ENCODE measurements around the gene PAMR1. TPM values are rescaled to one million over a fixed set of nuclear protein-coding genes. Genes with fewer than 3 reads are reported as not detected.
A peak's percentile ranks its signal among the peaks of the same experiment; 100 is the strongest.
"Not testable (repeated sequence)": the region's sequence is repeated elsewhere in the genome, so short reads cannot be mapped to it uniquely, and the experiment has no call there.

PAMR1 gene
- total RNA-seq, 1 donor = 416 TPM

DNA sequence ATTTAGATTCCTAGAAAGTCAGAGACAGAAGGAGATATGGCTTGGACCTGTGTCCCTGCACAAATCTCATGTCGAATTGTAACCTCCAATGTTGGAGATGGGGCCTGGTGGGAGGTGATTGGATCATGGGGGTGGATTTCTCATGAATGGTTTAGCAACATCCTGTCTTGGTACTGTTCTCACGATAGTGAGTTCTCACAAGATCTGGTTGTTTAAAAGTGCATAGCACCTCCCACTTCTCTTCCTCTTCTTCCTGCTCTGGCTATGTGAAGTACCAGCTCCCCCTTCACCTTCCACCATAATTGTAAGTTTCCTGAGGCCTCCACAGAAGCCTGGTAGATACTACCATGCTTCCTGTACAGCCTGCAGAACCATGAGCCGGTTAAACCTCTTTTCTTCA lies 27.6 kb upstream of the PAMR1 start:
- no peak overlapping the region for H3K4me3 ChIP-seq (ENCODE audit: low read depth, low read length)
- DNase-seq (ENCODE audit: low read depth) = no peak
- TF ChIP-seq, protein P1, sequence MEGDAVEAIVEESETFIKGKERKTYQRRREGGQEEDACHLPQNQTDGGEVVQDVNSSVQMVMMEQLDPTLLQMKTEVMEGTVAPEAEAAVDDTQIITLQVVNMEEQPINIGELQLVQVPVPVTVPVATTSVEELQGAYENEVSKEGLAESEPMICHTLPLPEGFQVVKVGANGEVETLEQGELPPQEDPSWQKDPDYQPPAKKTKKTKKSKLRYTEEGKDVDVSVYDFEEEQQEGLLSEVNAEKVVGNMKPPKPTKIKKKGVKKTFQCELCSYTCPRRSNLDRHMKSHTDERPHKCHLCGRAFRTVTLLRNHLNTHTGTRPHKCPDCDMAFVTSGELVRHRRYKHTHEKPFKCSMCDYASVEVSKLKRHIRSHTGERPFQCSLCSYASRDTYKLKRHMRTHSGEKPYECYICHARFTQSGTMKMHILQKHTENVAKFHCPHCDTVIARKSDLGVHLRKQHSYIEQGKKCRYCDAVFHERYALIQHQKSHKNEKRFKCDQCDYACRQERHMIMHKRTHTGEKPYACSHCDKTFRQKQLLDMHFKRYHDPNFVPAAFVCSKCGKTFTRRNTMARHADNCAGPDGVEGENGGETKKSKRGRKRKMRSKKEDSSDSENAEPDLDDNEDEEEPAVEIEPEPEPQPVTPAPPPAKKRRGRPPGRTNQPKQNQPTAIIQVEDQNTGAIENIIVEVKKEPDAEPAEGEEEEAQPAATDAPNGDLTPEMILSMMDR (IDR thresholded peaks at IDR 0.05; ENCODE audit: insufficient read depth, low read depth, low read length) = no peak

DNA sequence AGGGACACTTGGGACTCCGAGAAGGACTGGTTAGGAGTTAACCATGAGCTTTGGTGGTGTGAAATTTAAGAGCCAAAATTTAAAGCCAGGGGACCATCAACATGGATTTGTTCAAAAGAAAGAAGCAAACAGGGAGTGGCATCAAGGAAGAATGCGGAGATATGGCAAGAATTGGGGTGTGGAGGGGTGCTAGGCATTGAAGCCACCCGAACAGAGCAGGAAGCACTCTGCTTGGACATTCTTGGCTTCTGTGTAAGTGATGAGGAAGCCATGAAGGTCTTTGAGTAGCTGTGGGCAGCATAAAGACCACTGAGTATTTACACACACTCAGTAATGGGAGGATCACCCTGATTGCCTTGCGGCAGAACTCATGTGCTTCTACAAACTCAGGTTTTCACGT lies 27.2 kb upstream of the PAMR1 start:
- DNase-seq (ENCODE audit: low read depth) = no peak
- TF ChIP-seq, protein P1 (IDR thresholded peaks at IDR 0.05; ENCODE audit: insufficient read depth, low read depth, low read length) = no peak

DNA sequence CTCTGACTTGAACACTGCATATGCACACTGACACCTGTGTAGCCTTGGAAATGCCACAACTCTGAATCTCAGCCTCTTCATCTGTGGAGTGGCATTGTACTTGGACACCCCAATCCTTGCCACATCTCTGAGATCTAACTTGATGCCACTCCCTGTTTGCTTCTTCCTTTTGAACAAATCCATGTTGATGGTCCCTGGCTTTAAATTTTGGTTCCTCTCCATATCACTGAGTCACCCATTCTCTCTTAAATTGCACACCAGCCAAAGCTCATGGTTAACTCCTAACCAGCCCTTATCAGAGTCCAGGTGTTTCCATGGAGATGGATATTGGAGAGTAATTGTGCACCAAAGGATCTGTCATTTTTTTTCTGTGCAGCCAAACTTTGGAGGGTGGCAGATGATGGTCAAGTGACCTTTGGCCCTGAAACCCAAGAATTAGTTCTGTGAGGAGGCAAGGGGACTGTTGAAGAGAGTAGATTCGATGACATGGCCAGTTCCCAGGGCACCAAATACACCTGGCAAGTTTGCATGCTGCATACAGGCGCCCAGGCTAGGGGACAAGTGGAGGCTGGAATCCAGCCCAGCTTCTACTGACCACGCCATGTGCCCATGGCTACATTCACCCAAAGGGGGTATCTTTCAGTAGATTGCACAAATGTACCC lies 25.1 kb upstream of the PAMR1 start:
- H3K4me3 ChIP-seq (ENCODE audit: low read depth, low read length) = no peak overlapping the region
- TF ChIP-seq, protein P1 (IDR thresholded peaks at IDR 0.05; ENCODE audit: insufficient read depth, low read depth, low read length) = no peak
- DNase-seq (ENCODE audit: low read depth) = no peak

More for the DNA sequence above, 27.2 kb upstream of the PAMR1 start:
- H3K4me3 ChIP-seq (ENCODE audit: low read depth, low read length) = no peak overlapping the region

DNA sequence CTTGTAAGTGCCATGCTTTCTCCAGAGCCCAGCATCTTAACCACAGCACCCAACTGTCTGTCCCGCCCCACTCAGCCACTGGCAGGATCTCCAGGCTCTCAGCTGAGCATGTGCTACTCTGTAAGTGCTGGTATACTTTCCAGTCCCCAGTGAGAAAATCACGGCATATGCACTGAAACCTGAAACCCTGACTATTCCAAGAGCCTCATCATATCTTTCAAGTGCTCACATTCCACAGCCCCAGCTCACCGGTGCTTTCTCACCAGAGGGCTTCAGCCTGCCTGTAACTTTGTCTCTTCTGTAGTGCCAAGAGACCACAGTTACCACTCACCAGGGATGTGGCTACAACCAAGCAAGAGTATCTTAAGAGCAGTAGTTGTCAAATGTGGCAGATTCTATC lies 24.4 kb upstream of the PAMR1 start:
- TF ChIP-seq, protein P1 (IDR thresholded peaks at IDR 0.05; ENCODE audit: insufficient read depth, low read depth, low read length) = no peak
- DNase-seq (ENCODE audit: low read depth) = peak; percentile 96
- H3K4me3 ChIP-seq (ENCODE audit: low read depth, low read length) = no peak overlapping the region

DNA sequence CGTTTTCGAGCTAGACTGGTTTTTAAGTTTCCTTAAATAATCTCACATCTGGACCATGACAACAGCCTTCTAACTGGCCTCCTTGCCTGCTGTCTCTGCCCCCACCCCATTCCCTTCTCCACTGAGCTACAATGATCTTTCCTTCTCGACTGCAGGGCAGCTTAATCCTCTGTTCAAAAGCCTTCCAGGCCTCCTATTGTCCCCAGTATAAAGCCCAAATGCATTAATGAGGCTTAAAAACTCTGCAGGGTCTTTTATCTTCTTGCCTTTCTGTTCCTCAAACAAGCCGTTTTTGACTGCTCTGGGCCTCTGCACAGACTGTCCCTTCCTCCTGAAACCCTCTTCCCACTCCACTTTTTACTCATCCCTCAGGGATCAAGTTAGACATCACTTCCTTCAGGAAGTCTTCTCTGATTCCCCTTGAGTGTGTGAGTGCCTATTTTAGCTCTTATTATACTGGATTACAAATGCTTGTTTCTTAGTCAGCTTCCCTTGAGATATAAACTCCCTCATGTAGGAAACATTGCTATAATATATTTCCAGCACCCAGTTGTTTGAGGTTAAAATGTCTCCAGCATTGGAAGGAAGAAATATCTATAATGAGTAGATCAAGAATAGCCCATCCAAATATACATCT lies 23.6 kb upstream of the PAMR1 start:
- TF ChIP-seq, protein P1 (IDR thresholded peaks at IDR 0.05; ENCODE audit: insufficient read depth, low read depth, low read length) = no peak
- DNase-seq (ENCODE audit: low read depth) = peak; percentile 29
- no peak overlapping the region for H3K4me3 ChIP-seq (ENCODE audit: low read depth, low read length)

DNA sequence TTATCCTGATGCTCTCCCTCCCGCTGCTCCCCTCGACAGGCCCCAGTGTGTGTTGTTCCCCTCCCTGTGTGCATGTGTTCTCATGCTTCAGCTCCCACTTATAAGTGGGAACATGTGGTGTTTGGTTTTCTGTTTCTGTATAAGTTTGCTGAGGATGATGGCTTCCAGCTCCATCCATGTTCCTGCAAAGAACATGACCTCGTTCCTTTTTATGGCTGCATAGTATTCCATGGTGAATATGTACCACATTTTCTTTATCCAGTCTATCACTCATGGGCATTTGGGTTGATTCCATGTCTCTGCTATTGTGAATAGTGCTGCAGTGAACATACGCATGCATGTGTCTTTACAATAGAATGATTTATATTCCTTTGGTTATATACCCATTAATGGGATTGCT lies 22.6 kb upstream of the PAMR1 start:
- H3K4me3 ChIP-seq (ENCODE audit: low read depth, low read length); DNase-seq (ENCODE audit: low read depth): not testable (repeated sequence)

DNA sequence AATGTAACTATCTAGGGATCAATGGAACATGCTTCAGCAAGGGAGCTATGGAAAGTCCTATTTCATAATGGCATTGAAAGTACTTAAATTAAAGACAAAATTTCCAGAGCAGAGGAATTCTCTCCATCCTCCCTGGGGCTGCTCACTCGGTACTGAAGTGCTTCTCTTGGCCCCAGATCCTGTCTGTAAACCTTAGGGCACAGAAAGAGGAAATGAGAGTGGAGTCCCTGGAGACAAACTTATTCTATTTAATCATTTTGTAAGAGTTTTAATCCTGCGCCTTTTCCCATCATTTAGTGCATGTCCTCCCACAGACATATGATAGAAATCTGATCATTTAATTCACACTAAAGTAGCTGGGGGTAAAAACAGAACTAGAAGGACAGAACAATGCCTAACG lies 20.9 kb upstream of the PAMR1 start:
- no peak for DNase-seq (ENCODE audit: low read depth)
- H3K4me3 ChIP-seq (ENCODE audit: low read depth, low read length) = no peak overlapping the region
- TF ChIP-seq, protein P1 (IDR thresholded peaks at IDR 0.05; ENCODE audit: insufficient read depth, low read depth, low read length) = no peak
